Breast epithelium (tissue), 3 donors: ENCODE results near the gene VSIG2.

Experiments used
- POLR2A ChIP-seq: fragments of 450-650 bp; IDR thresholded peaks from one replicate; pipeline ENCODE4 v1.6.1; 2016; ENCODE audit warnings: antibody characterized with exemption, mild to moderate bottlenecking, moderate library complexity
- POLR2AphosphoS5 ChIP-seq, 3 donors: sonication (generic); formaldehyde crosslinking; IDR thresholded peaks; one replicate each; pipeline ENCODE4 v1.6.1; 2017; ENCODE audit warnings: antibody characterized with exemption in 3 of 3
- TF ChIP-seq, protein P1 (sequence below), 3 donors: fragments of 450-650 bp; IDR thresholded peaks; one replicate each; pipeline ENCODE4 v1.5.1; 2016 to 2017; ENCODE audit warnings: antibody characterized with exemption in 3 of 3, mild to moderate bottlenecking in 3 of 3, moderate library complexity in 3 of 3

DNA sequence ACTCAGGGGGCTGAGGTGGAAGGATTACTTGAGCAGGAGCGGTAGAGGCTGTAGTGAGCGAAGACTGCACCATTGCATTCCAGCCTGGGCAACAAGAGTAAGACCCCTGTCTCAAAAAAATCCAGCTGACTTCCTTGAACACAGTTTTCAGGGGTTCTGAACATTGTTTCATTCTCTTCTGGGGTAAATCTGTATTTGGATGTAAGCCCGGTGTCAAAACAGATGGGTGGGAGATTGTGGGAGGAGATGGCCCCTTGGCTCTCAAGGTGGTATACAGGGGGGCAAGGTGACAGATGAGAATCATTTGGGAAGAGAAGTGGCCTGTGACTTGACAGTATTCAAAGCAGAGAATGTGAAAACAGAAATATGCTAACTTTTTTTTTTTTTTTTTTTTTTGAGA lies 5.3 kb upstream of the VSIG2 start:
- no peak for TF ChIP-seq POLR2A
- TF ChIP-seq POLR2AphosphoS5 (IDR thresholded peaks at IDR 0.05) = no peak
- TF ChIP-seq, protein P1, sequence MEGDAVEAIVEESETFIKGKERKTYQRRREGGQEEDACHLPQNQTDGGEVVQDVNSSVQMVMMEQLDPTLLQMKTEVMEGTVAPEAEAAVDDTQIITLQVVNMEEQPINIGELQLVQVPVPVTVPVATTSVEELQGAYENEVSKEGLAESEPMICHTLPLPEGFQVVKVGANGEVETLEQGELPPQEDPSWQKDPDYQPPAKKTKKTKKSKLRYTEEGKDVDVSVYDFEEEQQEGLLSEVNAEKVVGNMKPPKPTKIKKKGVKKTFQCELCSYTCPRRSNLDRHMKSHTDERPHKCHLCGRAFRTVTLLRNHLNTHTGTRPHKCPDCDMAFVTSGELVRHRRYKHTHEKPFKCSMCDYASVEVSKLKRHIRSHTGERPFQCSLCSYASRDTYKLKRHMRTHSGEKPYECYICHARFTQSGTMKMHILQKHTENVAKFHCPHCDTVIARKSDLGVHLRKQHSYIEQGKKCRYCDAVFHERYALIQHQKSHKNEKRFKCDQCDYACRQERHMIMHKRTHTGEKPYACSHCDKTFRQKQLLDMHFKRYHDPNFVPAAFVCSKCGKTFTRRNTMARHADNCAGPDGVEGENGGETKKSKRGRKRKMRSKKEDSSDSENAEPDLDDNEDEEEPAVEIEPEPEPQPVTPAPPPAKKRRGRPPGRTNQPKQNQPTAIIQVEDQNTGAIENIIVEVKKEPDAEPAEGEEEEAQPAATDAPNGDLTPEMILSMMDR (IDR thresholded peaks at IDR 0.05) = no peak
